ENCODE measurements around the gene ABCG8. TPM values are rescaled to one million over a fixed set of nuclear protein-coding genes. Genes with fewer than 3 reads are reported as not detected.

The ABCG8 gene
- total and polyA plus RNA-seq, 9 of the 15 experiments (the other 6 are each of a cell fraction or from before 2014, with no cell fraction given) = not detected

GRCh38 chr2:43840965-43841364 is 2.2 kb downstream of the ABCG8 start (continued):
- TF ChIP-seq HNRNPLL (IDR thresholded peaks at IDR 0.05; ENCODE audit: low read depth, low read length, poor library complexity, severe bottlenecking) (no peak), NR4A1 (CRISPR knock-in tag; IDR thresholded peaks at IDR 0.05) (no peak), NR4A1 (tag; IDR thresholded peaks at IDR 0.05) (no peak), ZNF398 (CRISPR knock-in tag; IDR thresholded peaks at IDR 0.05) (no peak), ZBTB5 (IDR thresholded peaks at IDR 0.05) (no peak), HDAC3 (IDR thresholded peaks at IDR 0.05; ENCODE audit: borderline replicate concordance, partially characterized antibody) (no peak), ZNF277 (CRISPR knock-in tag; IDR thresholded peaks at IDR 0.05; ENCODE audit: borderline replicate concordance) (no peak), NUFIP1 (IDR thresholded peaks at IDR 0.05; ENCODE audit: partially characterized antibody) (no peak), TCF3 (CRISPR knock-in tag; IDR thresholded peaks at IDR 0.05) (no peak), HMG20A (CRISPR knock-in tag; conservative IDR thresholded peaks at IDR 0.05) (no peak)

All from K562 (cell line).